Mucosa of rectum (tissue), 2 donors: Measurements from ENCODE around the gene TSC22D1.

Source experiments
- H3K27ac ChIP-seq, 2 donors: one replicate each; pipeline ENCODE4 v1.7.0; 2013; ENCODE audit warnings: inconsistent platforms in 2 of 2, low read depth in 2 of 2, low read length in 2 of 2
- H3K27me3 ChIP-seq, 2 donors: one replicate each; pipeline ENCODE4 v1.7.0; 2013; ENCODE audit warnings: low read length in 2 of 2; ENCODE audit not compliant: control insufficient read depth in 2 of 2, insufficient read depth in 2 of 2
- H3K36me3 ChIP-seq, 2 donors: one replicate each; pipeline ENCODE4 v1.7.0; 2013; ENCODE audit warnings: low read length in 2 of 2; ENCODE audit not compliant: control insufficient read depth in 2 of 2, insufficient read depth in 2 of 2
- H3K4me1 ChIP-seq, 2 donors: one replicate each; pipeline ENCODE4 v1.7.0; 2013; ENCODE audit warnings: low read length in 2 of 2, mild to moderate bottlenecking in 1 of 2; ENCODE audit not compliant: control insufficient read depth in 2 of 2, insufficient read depth in 2 of 2
- H3K4me3 ChIP-seq, 2 donors: one replicate each; pipeline ENCODE4 v1.7.0; 2013; ENCODE audit warnings: low read length in 2 of 2
- H3K9ac ChIP-seq, 2 donors: one replicate each; pipeline ENCODE4 v1.7.0; 2013; ENCODE audit warnings: low read length in 2 of 2, low read depth in 1 of 2, mild to moderate bottlenecking in 1 of 2
- H3K9me3 ChIP-seq, 2 donors: one replicate each; pipeline ENCODE4 v1.7.0; 2013; ENCODE audit warnings: low read length in 2 of 2; ENCODE audit not compliant: control insufficient read depth in 2 of 2
- donor health status: healthy.
- donor health status: Normal muscosa, but diverticular disease.

TSC22D1 gene

GRCh38 chr13:44575741-44576350, at the start of gene TSC22D1:
Gene TSC22D1 (minus strand): TSS chr13:44576330. CDS start chr13:44576074, 256 bp downstream.
- H3K27me3 ChIP-seq, result no peaks in the 10 kb centered on the region
- H3K9me3 ChIP-seq, result no peaks in the 10 kb centered on the region
- peak within 1 kb of the TSS; percentile 95 to 98 for H3K27ac ChIP-seq
- H3K9ac ChIP-seq, result peak within 1 kb of the TSS; percentile 75 to 92
- peaks cover 0 to 4% of the 10 kb centered on the region in 2 donors for H3K36me3 ChIP-seq
- H3K4me1 ChIP-seq, result peaks cover 10 to 13% of the 10 kb centered on the region in 2 donors
- peak within 1 kb of the TSS; percentile 85 to 90 for H3K4me3 ChIP-seq

GRCh38 chr13:44622708-44623107, 46.6 kb upstream of the TSC22D1 start:
- no peaks in the 10 kb centered on the region for H3K36me3 ChIP-seq
- H3K9ac ChIP-seq, result no peak overlapping the region
- H3K4me3 ChIP-seq, result no peak overlapping the region
- H3K27me3 ChIP-seq, result no peaks in the 10 kb centered on the region
- no peaks in the 10 kb centered on the region for H3K4me1 ChIP-seq
- H3K9me3 ChIP-seq, result no peaks in the 10 kb centered on the region
- no peak overlapping the region for H3K27ac ChIP-seq

- H3K4me3 ChIP-seq, result no peak overlapping the region
- H3K27me3 ChIP-seq, result no peaks in the 10 kb centered on the region
- no peak overlapping the region for H3K27ac ChIP-seq
- no peaks in the 10 kb centered on the region for H3K36me3 ChIP-seq
- H3K9me3 ChIP-seq, result no peaks in the 10 kb centered on the region
- H3K9ac ChIP-seq, result no peak overlapping the region
- no peaks in the 10 kb centered on the region for H3K4me1 ChIP-seq
Measured at GRCh38 chr13:44622261-44622660, 46.1 kb upstream of the TSC22D1 start.

- H3K9ac ChIP-seq, result no peak overlapping the region
- H3K4me1 ChIP-seq, result no peaks in the 10 kb centered on the region
- H3K27ac ChIP-seq, result no peak overlapping the region
- no peaks in the 10 kb centered on the region for H3K36me3 ChIP-seq
- no peak overlapping the region for H3K4me3 ChIP-seq
- H3K27me3 ChIP-seq, result no peaks in the 10 kb centered on the region
- no peaks in the 10 kb centered on the region for H3K9me3 ChIP-seq
Measured at GRCh38 chr13:44620057-44620456, 43.9 kb upstream of the TSC22D1 start.

GRCh38 chr13:44619651-44620050, 43.5 kb upstream of the TSC22D1 start:
- H3K36me3 ChIP-seq, result no peaks in the 10 kb centered on the region
- H3K4me3 ChIP-seq, result no peak overlapping the region
- no peaks in the 10 kb centered on the region for H3K9me3 ChIP-seq
- H3K9ac ChIP-seq, result no peak overlapping the region
- no peaks in the 10 kb centered on the region for H3K27me3 ChIP-seq
- H3K4me1 ChIP-seq, result no peaks in the 10 kb centered on the region
- no peak overlapping the region for H3K27ac ChIP-seq

- Histone ChIP-seq H3K27me3 (no peaks in the 10 kb centered on the region), H3K9me3 (no peaks in the 10 kb centered on the region), H3K4me1 (no peaks in the 10 kb centered on the region), H3K36me3 (no peaks in the 10 kb centered on the region), H3K4me3 (no peak overlapping the region), H3K9ac (no peak overlapping the region), H3K27ac (no peak overlapping the region)
Measured at GRCh38 chr13:44618326-44618725, 42.2 kb upstream of the TSC22D1 start.

- no peak overlapping the region for H3K4me3 ChIP-seq
- H3K27ac ChIP-seq, result no peak overlapping the region
- no peaks in the 10 kb centered on the region for H3K4me1 ChIP-seq
- no peak overlapping the region for H3K9ac ChIP-seq
- no peaks in the 10 kb centered on the region for H3K9me3 ChIP-seq
- H3K36me3 ChIP-seq, result no peaks in the 10 kb centered on the region
- H3K27me3 ChIP-seq, result no peaks in the 10 kb centered on the region
Measured at GRCh38 chr13:44617648-44618047, 41.5 kb upstream of the TSC22D1 start.

GRCh38 chr13:44609137-44609536, 33.0 kb upstream of the TSC22D1 start:
- H3K27ac ChIP-seq, result no peak overlapping the region
- no peak overlapping the region for H3K4me3 ChIP-seq
- H3K27me3 ChIP-seq, result no peaks in the 10 kb centered on the region
- H3K9me3 ChIP-seq, result no peaks in the 10 kb centered on the region
- no peaks in the 10 kb centered on the region for H3K36me3 ChIP-seq
- H3K4me1 ChIP-seq, result no peaks in the 10 kb centered on the region
- H3K9ac ChIP-seq, result no peak overlapping the region

- Histone ChIP-seq H3K4me3 (no peak overlapping the region), H3K36me3 (no peaks in the 10 kb centered on the region), H3K9me3 (no peaks in the 10 kb centered on the region), H3K27ac (no peak overlapping the region), H3K4me1 (no peaks in the 10 kb centered on the region), H3K27me3 (no peaks in the 10 kb centered on the region), H3K9ac (no peak overlapping the region)
Measured at GRCh38 chr13:44605721-44606120, 29.6 kb upstream of the TSC22D1 start.

GRCh38 chr13:44605275-44605674, 29.1 kb upstream of the TSC22D1 start:
- no peaks in the 10 kb centered on the region for H3K27me3 ChIP-seq
- no peak overlapping the region for H3K27ac ChIP-seq
- H3K4me3 ChIP-seq, result no peak overlapping the region
- no peaks in the 10 kb centered on the region for H3K9me3 ChIP-seq
- H3K4me1 ChIP-seq, result no peaks in the 10 kb centered on the region
- H3K9ac ChIP-seq, result no peak overlapping the region
- no peaks in the 10 kb centered on the region for H3K36me3 ChIP-seq

GRCh38 chr13:44601586-44601985, 25.5 kb upstream of the TSC22D1 start:
- H3K9me3 ChIP-seq, result no peaks in the 10 kb centered on the region
- no peak overlapping the region for H3K27ac ChIP-seq
- H3K4me1 ChIP-seq, result no peaks in the 10 kb centered on the region
- H3K9ac ChIP-seq, result no peak overlapping the region
- no peak overlapping the region for H3K4me3 ChIP-seq
- H3K36me3 ChIP-seq, result no peaks in the 10 kb centered on the region
- no peaks in the 10 kb centered on the region for H3K27me3 ChIP-seq
